ENCODE data around the gene PTGIR. TPM values are rescaled to one million over a fixed set of nuclear protein-coding genes. Genes with fewer than 3 reads are reported as not detected.

PTGIR gene
- total RNA-seq, 4 donors from 2014 or later, result 0.57 to 3.0 (median 1.1) TPM; not detected in 1

GRCh38 chr19:46585539-46585938 is 39.4 kb downstream of the PTGIR start:
- no peaks in the 10 kb centered on the region for H3K27me3 ChIP-seq
- TF ChIP-seq CTCF (IDR thresholded peaks at IDR 0.05), result no peak
- no peak for TF ChIP-seq POLR2A (IDR thresholded peaks at IDR 0.05)
- no peak overlapping the region for H3K4me3 ChIP-seq
- H3K27ac ChIP-seq, result no peak overlapping the region
- no peaks in the 10 kb centered on the region for H3K4me1 ChIP-seq
- no peak for DNase-seq
- no peaks in the 10 kb centered on the region for H3K36me3 ChIP-seq
- H3K9me3 ChIP-seq, result no peaks in the 10 kb centered on the region
- intact Hi-C loops (cut with DNase I), result no loop called here
- WGBS, 2 donors, result 85 to 90% methylated on average over 1 of the region's 1 CpG

DNA sequence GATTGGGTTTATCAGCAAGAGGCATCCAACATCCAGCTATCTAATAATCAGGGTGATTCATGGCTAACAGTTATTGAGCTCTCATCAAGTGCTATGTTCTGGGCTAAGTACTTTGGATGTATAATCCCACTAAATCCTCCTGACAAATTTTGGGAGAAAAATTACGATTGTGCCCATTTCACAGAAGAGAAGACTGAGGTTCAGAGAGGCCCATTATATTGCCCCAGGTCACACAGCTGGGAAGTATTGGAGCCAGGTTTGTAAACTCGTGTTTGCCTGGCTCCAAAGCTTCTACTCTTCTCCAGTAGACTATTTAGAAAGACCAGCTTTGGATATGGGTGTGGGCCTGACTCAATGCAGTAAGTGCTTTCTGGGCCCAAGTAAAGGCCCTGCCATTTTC is 44.6 kb downstream of the PTGIR start:
- Histone ChIP-seq H3K9me3 (no peaks in the 10 kb centered on the region), H3K36me3 (no peaks in the 10 kb centered on the region), H3K4me1 (no peaks in the 10 kb centered on the region), H3K27me3 (no peaks in the 10 kb centered on the region), H3K4me3 (no peak overlapping the region), H3K27ac (no peak overlapping the region)
- WGBS, 2 donors, result 73 to 76% methylated on average over 2 of the region's 2 CpGs
- intact Hi-C loops (cut with DNase I), result no loop called here
- no peak for DNase-seq
- TF ChIP-seq POLR2A (IDR thresholded peaks at IDR 0.05) (no peak), CTCF (IDR thresholded peaks at IDR 0.05) (no peak)

DNA sequence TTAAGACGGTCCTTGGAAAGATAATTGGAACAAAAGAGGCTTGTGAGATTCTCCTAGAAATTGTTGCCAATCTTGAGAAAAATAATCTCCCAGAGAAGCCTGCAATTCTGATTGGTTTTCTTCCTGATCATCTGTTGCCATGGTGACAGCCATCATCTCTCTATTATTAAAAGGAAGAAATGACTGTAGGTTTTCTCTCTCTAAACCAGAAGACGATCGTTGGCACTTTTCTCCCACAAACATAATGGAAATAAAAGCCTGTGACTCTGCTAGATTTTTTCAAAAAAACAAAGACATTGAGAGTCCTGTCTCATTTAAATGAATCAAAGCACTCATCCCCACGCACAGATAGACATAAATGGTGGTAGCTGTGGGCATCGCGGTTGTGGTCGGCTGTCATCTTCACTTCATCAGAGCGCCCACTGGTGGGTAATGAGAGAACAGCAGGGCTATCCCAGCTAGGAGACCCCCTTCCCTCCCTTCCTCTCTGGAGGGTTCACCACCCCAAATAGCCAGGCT is 45.5 kb downstream of the PTGIR start:
- TF ChIP-seq POLR2A (IDR thresholded peaks at IDR 0.05) (no peak), CTCF (IDR thresholded peaks at IDR 0.05) (no peak)
- intact Hi-C loops (cut with DNase I), result no loop called here
- 42 to 43% methylated on average over 7 to 8 of the region's 8 CpGs for WGBS, 2 donors
- no peaks in the 10 kb centered on the region for H3K27me3 ChIP-seq
- no peak overlapping the region for H3K27ac ChIP-seq
- no peaks in the 10 kb centered on the region for H3K36me3 ChIP-seq
- H3K4me1 ChIP-seq, result no peaks in the 10 kb centered on the region
- no peaks in the 10 kb centered on the region for H3K9me3 ChIP-seq
- DNase-seq, result no peak
- no peak overlapping the region for H3K4me3 ChIP-seq

DNA sequence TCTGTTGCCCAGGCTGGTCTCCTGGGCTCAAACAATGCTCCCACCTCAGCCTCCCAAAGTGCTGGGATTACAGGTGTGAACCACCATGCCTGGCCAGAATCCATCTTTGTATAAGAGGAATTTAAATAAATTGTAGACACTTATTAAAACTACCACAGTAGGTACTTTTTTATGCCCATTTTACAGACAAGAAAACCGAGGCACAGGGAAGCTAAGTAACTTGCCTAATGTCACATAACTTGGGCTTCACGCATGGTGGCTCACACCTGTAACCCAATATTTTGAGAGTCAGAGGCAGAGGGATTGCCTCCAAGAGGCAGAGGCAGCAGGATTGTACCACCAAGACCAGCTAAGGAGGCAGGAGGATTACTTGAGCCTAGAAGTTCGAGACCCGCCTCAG is 46.4 kb downstream of the PTGIR start:
- DNase-seq, result no peak
- Histone ChIP-seq H3K27me3 (no peaks in the 10 kb centered on the region), H3K4me3 (no peak overlapping the region), H3K4me1 (no peaks in the 10 kb centered on the region), H3K9me3 (no peaks in the 10 kb centered on the region), H3K36me3 (no peaks in the 10 kb centered on the region), H3K27ac (no peak overlapping the region)
- intact Hi-C loops (cut with DNase I), result no loop called here
- TF ChIP-seq CTCF (IDR thresholded peaks at IDR 0.05) (no peak), POLR2A (IDR thresholded peaks at IDR 0.05) (no peak)
- WGBS, 2 donors, result 91 to 92% methylated on average over 4 of the region's 4 CpGs

GRCh38 chr19:46574533-46574932 is 50.4 kb downstream of the PTGIR start:
- TF ChIP-seq POLR2A (IDR thresholded peaks at IDR 0.05) (no peak), CTCF (IDR thresholded peaks at IDR 0.05) (no peak)
- no peak overlapping the region for H3K4me3 ChIP-seq
- WGBS, 2 donors, result 53 to 60% methylated on average over 11 of the region's 11 CpGs
- intact Hi-C loops (cut with DNase I), result no loop called here
- H3K4me1 ChIP-seq, result no peaks in the 10 kb centered on the region
- H3K9me3 ChIP-seq, result no peaks in the 10 kb centered on the region
- H3K27ac ChIP-seq, result no peak overlapping the region
- no peak for DNase-seq
- no peaks in the 10 kb centered on the region for H3K36me3 ChIP-seq
- H3K27me3 ChIP-seq, result no peaks in the 10 kb centered on the region
